Loucy (cell line): ENCODE measurements around the gene HMGB3.

Source experiments
- H2AFZ ChIP-seq: fragments of 200-600 bp; sonication (generic); 2 replicates; pipeline ENCODE4 v1.6.0; 2016; ENCODE audit warnings: antibody characterized with exemption, mild to moderate bottlenecking, low read length, moderate library complexity
- H3F3A ChIP-seq: fragments of 200-600 bp; 2 replicates; pipeline ENCODE4 v1.6.0; 2016; ENCODE audit warnings: antibody characterized with exemption, low read depth, mild to moderate bottlenecking
- H3K27me3 ChIP-seq: fragments of 200-600 bp; sonication (generic); 2 replicates; pipeline ENCODE4 v1.6.1; 2014; ENCODE audit warnings: low read length, mild to moderate bottlenecking; ENCODE audit not compliant: insufficient read depth, poor library complexity, severe bottlenecking
- H3K36me3 ChIP-seq: fragments of 200-600 bp; sonication (generic); 2 replicates; pipeline ENCODE4 v1.6.1; 2016; ENCODE audit warnings: low read length; ENCODE audit not compliant: insufficient read depth
- H3K4me1 ChIP-seq: fragments of 200-600 bp; sonication (generic); 2 replicates; pipeline ENCODE4 v1.5.1; 2014; ENCODE audit warnings: low read length, mild to moderate bottlenecking; ENCODE audit not compliant: insufficient read depth, poor library complexity, severe bottlenecking
- H3K4me2 ChIP-seq: fragments of 200-600 bp; sonication (generic); 2 replicates; pipeline ENCODE4 v1.6.0; 2014; ENCODE audit warnings: antibody characterized with exemption, low read length, low read depth, mild to moderate bottlenecking; ENCODE audit not compliant: poor library complexity, severe bottlenecking
- H3K4me3 ChIP-seq: fragments of 200-600 bp; sonication (generic); 2 replicates; pipeline ENCODE4 v1.5.1; 2014; ENCODE audit warnings: low read length, mild to moderate bottlenecking, mixed read lengths; ENCODE audit not compliant: poor library complexity, severe bottlenecking
- H3K79me2 ChIP-seq: fragments of 200-600 bp; sonication (generic); 2 replicates; pipeline ENCODE4 v1.6.1; 2014; ENCODE audit warnings: low read length; ENCODE audit not compliant: insufficient read depth
- H3K9ac ChIP-seq: fragments of 200-600 bp; sonication (generic); 2 replicates; pipeline ENCODE4 v1.6.0; 2014; ENCODE audit warnings: mild to moderate bottlenecking, low read depth, low read length, moderate library complexity; ENCODE audit not compliant: poor library complexity, severe bottlenecking
- H3K9me2 ChIP-seq: fragments of 200-600 bp; sonication (generic); replicated peaks from 2 replicates; pipeline ENCODE4 v1.6.1; 2016; ENCODE audit warnings: low read depth, low read length, mixed read lengths
- H3K9me3 ChIP-seq: fragments of 200-600 bp; sonication (generic); 2 replicates; pipeline ENCODE4 v1.6.1; 2014; ENCODE audit warnings: mild to moderate bottlenecking, antibody characterized with exemption, low read length, low read depth; ENCODE audit not compliant: insufficient read depth
- H4K20me1 ChIP-seq: fragments of 200-600 bp; sonication (generic); 2 replicates; pipeline ENCODE4 v1.6.0; 2014; ENCODE audit warnings: antibody characterized with exemption, low read length, mild to moderate bottlenecking; ENCODE audit not compliant: insufficient read depth, poor library complexity, severe bottlenecking
- EZH2phosphoT487 ChIP-seq: fragments of 200-600 bp; IDR thresholded peaks from 2 replicates; pipeline ENCODE4 v1.6.1; 2018; ENCODE audit warnings: antibody characterized with exemption, mild to moderate bottlenecking, moderate library complexity, borderline replicate concordance
- TF ChIP-seq, protein P1 (sequence below): fragments of 200-600 bp; sonication (generic); conservative IDR thresholded peaks from 2 replicates; pipeline ENCODE4 v1.5.1; 2014; ENCODE audit warnings: mild to moderate bottlenecking, antibody characterized with exemption, low read length

The HMGB3 gene

GRCh38 chrX:151004085-151004484 lies 20.9 kb downstream of the HMGB3 start:
- Histone ChIP-seq H3F3A (no peaks in the 10 kb centered on the region), H3K4me1 (no peaks in the 10 kb centered on the region), H3K27me3 (no peaks in the 10 kb centered on the region), H3K4me3 (no peak overlapping the region), H3K79me2 (no peaks in the 10 kb centered on the region), H4K20me1 (no peaks in the 10 kb centered on the region), H3K9me3 (no peaks in the 10 kb centered on the region), H3K4me2 (no peak overlapping the region), H3K9ac (no peak overlapping the region), H3K36me3 (no peaks in the 10 kb centered on the region), H3K9me2 (no peaks in the 10 kb centered on the region), H2AFZ (no peak overlapping the region)
- TF ChIP-seq, protein P1, sequence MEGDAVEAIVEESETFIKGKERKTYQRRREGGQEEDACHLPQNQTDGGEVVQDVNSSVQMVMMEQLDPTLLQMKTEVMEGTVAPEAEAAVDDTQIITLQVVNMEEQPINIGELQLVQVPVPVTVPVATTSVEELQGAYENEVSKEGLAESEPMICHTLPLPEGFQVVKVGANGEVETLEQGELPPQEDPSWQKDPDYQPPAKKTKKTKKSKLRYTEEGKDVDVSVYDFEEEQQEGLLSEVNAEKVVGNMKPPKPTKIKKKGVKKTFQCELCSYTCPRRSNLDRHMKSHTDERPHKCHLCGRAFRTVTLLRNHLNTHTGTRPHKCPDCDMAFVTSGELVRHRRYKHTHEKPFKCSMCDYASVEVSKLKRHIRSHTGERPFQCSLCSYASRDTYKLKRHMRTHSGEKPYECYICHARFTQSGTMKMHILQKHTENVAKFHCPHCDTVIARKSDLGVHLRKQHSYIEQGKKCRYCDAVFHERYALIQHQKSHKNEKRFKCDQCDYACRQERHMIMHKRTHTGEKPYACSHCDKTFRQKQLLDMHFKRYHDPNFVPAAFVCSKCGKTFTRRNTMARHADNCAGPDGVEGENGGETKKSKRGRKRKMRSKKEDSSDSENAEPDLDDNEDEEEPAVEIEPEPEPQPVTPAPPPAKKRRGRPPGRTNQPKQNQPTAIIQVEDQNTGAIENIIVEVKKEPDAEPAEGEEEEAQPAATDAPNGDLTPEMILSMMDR = no peak; the same call in 1 of the 2 replicates
- no peak for TF ChIP-seq EZH2phosphoT487

- H4K20me1 ChIP-seq = no peaks in the 10 kb centered on the region
- no peaks in the 10 kb centered on the region for H3K27me3 ChIP-seq
- no peaks in the 10 kb centered on the region for H3K9me3 ChIP-seq
- H3F3A ChIP-seq = no peaks in the 10 kb centered on the region
- H2AFZ ChIP-seq = no peak overlapping the region
- no peak overlapping the region for H3K9ac ChIP-seq
- no peak overlapping the region for H3K4me3 ChIP-seq
- H3K36me3 ChIP-seq = no peaks in the 10 kb centered on the region
- H3K79me2 ChIP-seq = no peaks in the 10 kb centered on the region
- H3K4me1 ChIP-seq = no peaks in the 10 kb centered on the region
- H3K4me2 ChIP-seq = no peak overlapping the region
- no peak for TF ChIP-seq EZH2phosphoT487
- TF ChIP-seq, protein P1 = no peak
- no peaks in the 10 kb centered on the region for H3K9me2 ChIP-seq
Measured at GRCh38 chrX:151006410-151007109, 23.4 kb downstream of the HMGB3 start.

- H3K79me2 ChIP-seq = no peaks in the 10 kb centered on the region
- no peaks in the 10 kb centered on the region for H3K4me1 ChIP-seq
- no peaks in the 10 kb centered on the region for H3K9me2 ChIP-seq
- H4K20me1 ChIP-seq = no peaks in the 10 kb centered on the region
- H2AFZ ChIP-seq = no peak overlapping the region
- H3K27me3 ChIP-seq = no peaks in the 10 kb centered on the region
- no peak overlapping the region for H3K9ac ChIP-seq
- no peaks in the 10 kb centered on the region for H3K9me3 ChIP-seq
- no peak overlapping the region for H3K4me3 ChIP-seq
- TF ChIP-seq, protein P1 = no peak
- no peak for TF ChIP-seq EZH2phosphoT487
- H3F3A ChIP-seq = no peaks in the 10 kb centered on the region
- no peak overlapping the region for H3K4me2 ChIP-seq
- H3K36me3 ChIP-seq = no peaks in the 10 kb centered on the region
Measured at GRCh38 chrX:151009582-151009981, 26.4 kb downstream of the HMGB3 start.
